Stimulated activated CD8-positive, alpha-beta memory T cell treated with anti-CD3 and anti-CD28 coated beads, Interleukin-2, amount 100 ng/mL, for 48 hours (primary cell): Measurements from ENCODE around the gene FUS.
"Not testable (repeated sequence)": the region's sequence is repeated elsewhere in the genome, so short reads cannot be mapped to it uniquely, and the experiment has no call there.

Experiments used
- DNase-seq, 2 donors: peaks; one replicate each; pipeline ENCODE4 v3.0.0-alpha.2; 2020; ENCODE audit warnings: low read depth in 2 of 2

Gene FUS

DNA sequence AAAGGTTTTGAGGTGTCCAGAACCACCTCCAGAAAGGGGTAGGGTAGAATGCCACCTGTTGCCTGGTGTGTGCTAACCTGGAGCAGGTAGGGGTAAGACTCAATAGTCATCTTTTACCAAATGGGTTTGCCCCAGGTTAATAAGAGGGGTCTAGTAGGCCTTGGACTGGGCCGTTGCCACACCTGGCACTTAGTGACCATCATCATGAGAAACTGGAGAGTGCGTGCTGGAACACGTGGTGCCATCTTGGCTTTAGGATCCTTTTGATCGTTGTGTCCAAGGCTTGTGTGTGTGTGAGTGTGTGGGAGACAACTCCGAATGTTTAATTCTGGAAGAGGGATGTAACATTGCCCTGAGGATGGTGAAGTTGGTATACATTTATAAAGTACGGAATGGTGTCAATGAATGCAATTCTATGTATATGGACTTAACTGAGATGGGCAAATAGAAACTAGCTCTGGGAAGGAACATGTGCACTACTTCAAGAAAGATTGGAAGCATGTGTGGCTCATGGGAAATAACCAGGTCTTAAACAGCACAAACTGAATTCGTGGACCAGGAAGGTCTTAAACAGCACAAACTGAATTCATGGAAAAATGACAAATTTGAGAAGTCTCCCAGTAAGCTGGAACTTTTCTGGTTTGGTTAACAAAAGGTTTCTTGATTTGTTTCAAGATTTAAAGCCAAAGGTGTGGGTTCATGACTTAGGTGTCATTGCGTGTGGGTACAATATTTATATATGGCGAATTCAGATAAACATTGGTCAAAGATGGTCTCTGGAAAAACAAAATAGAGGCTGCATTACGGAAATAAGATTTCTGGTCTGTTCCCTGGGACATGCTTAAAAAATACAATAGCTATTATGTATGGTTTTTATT is 7.2 kb downstream of the FUS start:
- DNase-seq, result no peak

DNA sequence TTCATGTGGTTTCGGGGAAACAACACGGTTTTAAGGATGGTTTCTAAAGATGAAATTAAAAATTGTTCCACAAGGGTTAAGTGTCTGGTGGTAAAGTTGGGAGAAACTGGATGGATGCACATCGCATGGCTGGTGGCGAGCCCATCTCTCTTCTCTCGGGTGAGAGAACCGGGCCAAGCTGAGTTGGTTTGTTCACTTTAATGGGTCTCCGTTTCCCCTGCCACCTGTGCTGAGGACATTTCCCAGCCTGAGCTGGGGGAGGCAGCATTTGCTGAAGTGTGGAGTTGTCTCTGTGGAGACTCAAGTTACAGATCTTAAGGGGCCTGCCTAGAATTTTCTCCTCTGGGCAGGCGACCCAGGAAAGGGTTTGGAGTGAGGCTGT is 7.9 kb downstream of the FUS start:
- no peak for DNase-seq

DNA sequence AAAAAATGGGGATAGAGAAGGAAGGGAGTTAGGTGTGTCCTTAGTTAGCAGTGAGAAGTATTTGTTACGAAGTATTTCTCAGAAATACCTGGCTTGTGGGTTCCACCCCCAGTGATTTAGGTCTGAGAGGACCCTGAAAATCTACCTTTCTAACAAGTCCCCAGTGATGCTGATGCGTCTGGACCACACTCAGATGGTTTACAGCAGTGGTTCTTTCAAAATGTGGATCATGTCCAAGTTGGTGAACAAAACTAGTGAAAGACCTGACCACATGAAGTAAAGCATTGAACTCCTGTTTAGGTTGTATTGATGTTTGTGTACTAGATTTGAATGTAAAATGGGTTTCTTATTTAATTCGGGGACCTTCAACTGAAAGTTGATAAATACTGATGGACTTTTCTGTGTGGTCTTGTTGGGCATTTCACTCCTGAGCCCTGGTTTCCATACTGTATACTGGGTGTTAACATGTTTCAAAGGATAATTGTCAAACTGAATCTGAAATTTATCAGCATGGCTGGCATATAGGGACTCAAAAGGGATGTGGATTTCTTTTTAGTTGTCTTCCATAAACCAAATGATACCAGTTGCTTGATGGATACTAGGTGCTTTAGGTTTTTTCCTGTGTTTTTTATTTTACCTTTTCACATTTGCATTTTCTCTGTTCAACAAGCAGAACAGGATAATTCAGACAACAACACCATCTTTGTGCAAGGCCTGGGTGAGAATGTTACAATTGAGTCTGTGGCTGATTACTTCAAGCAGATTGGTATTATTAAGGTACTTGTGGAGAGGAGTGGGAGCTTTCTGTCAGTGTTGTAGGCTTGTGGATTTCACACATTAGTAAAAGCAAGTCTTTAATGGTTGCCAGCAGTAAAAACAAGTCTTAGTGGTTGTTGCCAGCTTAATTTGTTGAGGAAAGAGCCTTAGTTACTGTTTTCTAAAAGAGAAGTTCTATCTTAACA is 8.8 kb downstream of the FUS start:
- no peak for DNase-seq

DNA sequence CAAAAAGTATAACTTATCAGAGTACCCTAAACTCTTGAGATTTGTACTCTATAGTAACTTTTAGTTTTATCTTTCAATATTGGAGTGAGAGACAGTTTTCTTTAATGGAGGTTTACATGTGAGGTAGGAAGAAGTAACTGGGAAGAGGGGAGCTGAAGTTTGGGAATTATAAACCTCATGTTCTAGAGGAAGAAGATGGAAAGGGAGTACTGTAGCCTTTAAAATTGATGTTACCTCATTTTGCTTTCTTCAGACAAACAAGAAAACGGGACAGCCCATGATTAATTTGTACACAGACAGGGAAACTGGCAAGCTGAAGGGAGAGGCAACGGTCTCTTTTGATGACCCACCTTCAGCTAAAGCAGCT is 9.5 kb downstream of the FUS start:
- no peak for DNase-seq

DNA sequence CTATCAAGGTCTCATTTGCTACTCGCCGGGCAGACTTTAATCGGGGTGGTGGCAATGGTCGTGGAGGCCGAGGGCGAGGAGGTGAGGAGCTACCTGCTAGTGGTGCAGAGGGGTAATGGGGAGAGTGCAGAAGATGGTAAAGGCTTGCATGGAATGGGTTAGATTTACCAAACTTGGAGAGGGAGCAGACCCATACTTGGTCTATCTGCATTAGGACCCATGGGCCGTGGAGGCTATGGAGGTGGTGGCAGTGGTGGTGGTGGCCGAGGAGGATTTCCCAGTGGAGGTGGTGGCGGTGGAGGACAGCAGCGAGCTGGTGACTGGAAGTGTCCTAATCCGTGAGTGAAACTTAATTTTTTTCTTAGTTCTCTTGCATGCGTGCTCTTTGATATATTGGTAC is 10.1 kb downstream of the FUS start:
- DNase-seq, result no peak

DNA sequence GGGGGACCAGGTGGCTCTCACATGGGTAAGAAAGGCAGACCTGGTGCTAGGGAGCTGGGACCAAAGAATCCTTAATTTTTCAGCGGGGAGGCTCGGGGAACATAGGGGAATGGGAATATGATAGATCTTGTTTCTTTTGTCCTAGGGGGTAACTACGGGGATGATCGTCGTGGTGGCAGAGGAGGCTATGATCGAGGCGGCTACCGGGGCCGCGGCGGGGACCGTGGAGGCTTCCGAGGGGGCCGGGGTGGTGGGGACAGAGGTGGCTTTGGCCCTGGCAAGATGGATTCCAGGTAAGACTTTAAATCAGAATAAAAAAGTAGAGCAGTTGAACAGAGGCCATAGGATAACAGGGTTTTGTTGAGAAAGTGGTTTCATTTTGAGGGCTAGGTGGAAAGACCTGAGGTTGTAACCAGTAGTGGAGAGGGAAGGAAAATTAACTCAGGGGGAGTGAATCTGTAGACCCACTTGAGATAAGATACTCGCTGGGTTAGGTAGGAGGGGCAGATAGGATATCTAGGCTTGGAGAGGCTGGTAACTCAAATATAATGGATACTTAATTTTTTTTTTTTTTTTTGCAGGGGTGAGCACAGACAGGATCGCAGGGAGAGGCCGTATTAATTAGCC is 11.0 kb downstream of the FUS start:
- DNase-seq, result no peak

DNA sequence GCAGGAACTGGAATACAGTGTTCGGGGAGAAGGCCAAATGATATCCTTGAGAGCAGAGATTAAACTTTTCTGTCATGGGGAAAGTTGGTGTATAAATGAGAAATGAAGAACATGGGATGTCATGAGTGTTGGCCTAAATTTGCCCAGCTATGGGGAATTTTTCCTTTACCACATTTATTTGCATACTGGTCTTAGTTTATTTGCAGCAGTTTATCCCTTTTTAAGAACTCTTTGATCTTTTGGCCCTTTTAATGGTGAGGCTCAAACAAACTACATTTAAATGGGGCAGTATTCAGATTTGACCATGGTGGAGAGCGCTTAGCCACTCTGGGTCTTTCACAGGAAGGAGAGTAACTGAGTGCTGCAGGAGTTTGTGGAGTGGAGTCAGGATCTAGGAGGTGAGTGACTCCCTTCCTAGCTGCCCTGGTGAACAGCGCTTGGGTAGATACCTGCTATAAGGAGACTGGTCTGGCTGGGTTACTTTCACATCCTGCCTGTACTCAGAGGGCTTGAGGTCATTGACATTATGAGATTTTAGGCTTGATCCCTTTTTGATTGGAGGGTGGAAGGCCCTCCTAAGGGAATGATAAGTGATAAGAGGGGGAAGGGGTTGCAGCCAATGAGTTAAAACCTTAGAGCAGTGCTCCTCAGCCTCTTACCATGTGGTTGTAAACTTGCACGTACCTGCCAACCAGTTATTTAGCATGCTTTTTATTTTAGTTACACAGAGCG is 11.9 kb downstream of the FUS start:
- DNase-seq, result no peak

DNA sequence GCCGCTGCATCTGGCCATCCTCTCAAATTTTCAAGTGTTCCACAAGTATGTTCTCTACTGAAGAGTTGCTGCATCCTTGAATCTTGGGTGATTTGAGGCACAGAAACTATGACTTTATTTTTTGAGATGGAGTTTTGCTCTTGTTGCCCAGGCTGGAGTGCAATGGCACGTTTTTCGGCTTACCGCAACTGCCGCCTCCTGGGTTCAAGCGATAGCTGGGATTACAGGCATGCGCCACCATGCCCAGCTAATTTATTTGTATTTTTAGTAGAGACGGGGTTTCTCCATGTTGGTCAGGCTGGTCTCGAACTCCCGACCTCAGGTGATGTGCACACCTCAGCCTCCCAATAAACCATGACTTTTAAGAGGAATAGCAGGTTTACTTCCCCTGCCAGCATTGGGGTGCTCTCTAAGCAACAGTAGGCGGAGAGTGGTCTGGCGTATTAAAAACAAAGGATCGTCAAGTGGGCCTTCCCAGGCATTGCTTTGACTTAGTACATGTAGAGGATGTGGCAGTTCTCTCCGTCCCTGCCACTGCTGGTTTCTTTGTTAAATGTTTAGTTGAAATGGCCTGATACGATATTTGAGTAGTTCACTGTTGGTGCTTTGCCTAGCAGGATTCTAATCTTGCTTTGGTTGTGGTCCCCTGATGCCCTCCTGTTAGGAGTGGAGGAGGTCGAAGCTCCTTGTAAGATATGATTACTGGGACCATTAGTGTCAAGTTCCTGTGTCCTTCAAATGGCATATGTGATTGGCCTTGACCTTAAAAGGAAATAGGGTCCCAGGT is 13.1 kb downstream of the FUS start:
- no peak for DNase-seq

DNA sequence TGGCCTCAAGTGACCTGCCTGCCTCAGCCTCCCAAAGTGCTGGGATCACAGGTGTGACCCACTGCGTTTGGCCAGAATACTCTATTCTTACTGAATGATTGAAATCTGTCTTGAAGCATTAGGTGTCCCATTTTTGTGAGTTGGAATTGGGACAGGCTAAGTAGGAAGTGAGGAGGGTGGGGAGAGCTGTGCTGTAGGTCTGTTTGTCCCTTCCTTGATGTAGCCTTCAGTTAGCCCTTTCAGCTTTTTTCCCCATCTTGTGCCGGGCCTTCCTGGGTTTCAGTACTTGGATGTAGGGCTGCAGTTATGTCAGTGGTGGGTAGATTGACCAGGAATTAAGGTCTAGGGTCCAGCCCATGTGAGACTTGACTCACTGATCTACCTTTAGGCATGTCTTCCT is 13.9 kb downstream of the FUS start:
- no peak for DNase-seq

DNA sequence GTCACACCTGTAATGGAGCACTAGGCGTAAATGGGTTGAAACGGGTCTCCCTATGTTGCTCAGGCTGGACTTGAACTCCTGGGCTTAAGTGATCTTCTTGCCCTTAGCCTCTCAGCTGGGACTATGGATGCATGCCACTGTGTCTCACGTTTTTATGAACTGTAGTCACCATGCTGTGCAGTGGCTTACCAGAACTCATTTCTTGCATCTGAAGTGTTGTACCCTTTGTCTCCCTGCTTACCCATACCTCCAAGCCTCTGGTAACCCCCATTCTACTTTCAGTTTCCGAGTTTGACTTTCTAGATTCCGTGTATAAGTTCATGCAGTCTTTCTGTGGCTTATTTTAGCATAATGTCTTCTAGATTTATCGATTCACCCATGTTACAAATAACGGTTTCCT is 15.0 kb downstream of the FUS start:
- no peak for DNase-seq

DNA sequence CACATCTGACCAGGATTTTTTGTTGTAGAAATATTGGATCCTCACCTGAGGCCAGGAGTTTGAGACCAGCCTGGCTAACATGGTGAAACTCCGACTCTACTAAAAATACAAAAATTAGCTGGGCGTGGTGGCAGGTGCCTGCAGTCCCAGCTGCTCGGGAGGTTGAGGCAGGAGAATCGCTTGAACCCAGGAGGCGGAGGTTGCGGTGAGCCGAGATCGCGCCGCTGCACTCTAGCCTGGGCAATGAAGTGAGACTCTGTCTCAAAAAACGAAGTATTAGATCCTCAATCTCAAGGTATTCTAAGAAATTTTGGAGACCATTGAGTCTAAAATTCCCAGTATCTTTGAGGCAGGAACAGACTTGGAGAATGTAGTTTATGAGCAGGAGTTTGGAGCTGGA is 15.9 kb downstream of the FUS start:
- not testable (repeated sequence) for DNase-seq

DNA sequence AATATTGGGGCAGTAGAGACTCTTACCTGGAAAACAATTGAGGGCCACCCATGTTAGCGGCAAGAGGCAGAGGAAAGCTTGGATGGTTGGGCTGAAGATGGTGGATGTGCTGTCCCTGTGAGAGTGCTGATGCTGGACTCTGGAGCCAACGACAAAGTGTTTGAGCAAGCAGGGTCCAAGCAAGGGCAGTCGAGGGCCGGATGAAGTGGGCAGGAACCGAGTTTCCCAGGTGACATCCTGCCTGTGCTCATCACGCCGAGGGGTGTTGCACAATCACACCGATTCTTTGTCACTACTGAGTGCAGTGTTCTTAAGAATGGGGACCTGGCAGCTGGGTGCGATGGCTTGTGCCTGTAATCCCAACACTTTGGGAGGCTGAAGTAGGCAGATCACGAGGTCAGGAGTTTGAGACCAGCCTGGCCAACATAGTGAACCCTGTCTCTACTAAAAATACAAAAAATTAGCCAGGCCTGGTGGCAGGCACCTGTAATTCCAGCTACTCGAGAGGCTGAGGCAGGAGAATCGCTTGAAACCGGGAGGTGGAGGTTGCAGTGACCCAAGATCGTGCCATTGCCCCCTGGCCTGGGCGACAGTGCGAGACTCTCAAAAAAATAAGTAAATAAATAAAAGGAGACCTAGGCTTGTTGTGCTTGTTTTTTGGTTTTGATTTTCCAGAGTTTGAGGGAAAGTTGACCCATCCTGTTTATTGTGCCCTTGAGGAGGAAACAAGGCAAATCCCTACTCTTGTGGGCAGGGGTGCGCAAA is 16.6 kb downstream of the FUS start:
- no peak for DNase-seq

DNA sequence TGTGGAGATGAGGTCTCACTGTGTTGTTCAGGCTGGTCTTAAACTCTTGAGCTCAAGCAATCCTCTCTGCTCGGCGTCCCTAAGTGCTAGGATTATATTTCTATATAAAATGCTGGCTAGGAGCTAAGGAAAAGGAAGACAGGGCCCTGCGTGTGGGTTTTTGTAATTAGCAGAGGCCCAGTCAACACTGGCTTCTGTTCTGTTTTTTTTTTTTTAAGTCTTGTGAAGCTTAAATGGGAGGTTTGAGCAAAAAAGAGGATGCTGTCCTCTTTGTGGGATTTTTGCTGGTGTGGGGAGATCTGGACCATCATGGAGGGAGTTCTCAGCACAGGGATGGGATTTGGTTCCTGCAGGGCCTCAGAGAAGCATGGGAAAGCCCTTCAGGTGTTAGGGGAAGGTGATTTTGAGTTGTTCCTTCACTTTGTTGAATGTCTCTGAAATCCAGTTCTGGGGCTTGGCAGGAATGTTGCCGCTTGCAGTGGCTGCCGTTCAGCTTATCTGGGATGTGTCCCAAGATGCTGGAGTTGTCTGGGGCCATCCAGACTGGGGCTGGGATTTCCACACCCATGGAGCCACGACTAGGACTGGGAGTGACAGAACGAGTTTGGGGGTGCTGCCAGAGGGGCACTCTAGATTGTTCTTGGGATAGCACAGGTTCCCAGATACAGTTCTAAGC is 18.4 kb downstream of the FUS start:
- no peak for DNase-seq

DNA sequence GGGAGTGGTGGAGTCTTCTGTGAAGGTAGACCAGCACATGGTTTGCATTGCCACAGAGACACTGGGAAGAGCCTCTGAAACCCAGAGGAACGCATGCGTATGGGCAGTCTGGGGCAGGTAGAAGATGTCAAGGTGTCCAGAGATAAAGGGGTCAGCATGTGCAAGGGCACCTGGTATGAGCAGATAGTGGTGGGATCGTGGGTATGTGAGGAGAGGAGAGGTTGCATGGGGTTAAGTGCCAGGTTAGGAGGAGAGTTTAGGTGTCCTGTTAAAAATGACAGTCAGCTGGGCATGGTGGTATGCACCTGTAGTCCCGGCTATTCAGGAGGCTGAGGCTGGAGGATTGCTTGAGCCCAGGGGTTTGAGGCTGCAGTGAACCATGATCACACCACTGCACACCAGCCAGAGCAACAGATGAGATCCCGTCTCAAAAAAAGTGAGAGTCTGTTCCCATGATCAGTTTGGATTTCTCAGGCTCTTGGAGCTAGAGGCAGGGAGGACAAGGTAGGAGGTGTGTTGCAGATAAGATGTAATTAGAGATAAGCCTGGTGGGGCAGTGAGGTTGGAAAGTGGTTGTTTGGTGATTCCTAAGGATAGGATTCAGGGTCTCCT is 19.6 kb downstream of the FUS start:
- no peak for DNase-seq

DNA sequence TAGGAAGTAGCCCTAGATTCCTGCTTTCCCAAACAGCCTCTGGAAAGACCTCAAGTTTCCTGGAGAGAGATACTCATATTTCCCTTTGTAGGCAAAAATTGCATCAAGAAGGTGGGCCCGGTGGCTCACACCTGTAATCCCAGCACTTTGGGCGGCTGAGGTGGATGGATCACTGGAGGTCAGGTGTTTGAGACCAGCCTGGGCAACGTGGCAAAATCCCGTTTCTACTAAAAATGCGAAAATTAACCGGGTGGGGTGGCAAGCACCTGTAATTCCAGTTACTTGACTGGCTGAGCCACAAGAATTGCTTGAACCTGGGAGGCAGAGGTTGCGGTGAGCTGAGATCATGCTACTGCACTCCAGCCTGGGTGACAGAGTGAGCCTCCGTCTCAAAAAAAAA is 20.2 kb downstream of the FUS start:
- DNase-seq, result not testable (repeated sequence)

DNA sequence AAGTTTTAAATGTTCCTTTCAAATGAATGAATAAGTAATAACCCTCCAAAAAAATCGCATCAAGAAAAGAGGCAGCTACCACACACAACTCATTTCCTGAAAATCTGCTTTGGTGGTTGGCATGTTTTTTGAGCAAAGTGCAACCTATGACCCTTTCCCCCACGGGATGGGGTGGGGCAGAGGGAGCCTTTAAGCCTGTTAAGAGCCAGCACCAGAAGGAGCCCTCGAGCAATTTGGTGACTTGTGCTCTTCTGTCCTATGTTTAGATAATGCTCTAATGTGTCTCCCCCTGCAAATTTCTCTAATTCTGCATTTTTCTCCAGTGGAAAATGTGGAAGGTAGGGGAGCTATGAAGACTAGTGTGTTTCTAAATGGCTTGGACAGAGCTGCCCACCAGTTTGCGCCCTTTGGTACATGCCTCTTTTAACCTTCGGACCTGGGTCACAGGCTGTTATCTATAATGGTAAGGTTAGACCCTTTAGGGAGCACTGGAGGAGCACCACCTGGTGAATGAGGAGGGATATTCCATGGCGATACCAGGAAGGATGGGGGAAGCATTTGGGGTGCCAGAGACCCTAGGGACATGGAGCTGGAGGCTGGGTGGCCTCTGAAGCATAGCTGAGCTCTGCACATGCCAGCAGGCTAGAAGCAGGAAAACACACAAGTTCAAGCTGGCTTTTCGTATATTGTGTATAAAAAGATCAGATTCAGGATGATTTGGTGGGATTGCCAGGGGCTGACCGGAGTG is 21.1 kb downstream of the FUS start:
- DNase-seq, result no peak

DNA sequence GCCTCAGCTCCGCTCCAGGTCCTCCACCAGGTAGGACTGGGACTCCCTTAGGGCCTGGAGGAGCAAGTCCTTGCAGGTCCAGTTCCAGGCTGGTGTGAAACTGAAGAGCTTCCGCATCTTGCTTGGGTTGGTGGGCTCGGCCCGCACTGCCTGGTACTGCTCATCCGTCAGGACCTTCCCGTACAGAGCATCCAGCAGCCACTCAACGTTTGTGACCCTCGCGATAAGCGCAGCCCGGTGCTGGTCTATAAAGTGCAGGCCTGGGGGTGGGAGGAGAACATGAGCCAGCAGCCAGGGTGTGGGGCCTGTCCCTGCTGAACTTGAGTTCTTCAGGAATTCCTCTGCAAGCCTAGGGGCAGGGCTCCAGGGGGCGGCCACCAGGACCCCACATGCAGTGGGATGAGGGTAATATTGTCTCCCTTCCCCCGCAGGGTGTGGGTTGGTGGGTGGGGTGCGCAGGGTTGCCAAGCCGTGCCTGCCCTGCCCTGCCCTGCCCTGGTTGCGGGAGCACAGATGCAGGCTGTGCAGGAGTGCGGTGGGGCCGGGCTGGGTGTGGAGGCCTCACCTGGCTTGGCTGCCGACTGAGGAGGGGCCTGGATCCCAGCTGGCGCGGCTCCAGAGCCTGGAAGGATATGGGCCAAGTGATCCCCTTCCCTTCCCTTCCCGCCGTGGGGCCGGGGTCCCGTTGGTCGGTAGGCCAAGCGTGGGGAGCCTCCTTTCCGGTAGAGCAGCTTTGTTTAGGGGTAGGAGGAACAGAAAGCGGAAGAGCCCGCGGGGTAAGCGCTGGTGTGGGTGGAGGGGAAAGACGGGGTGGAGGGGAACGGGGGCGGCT is 21.9 kb downstream of the FUS start:
- no peak for DNase-seq
